Osteoblast (primary cell): Measurements from ENCODE around the gene HEBP1. TPM values are rescaled to one million over a fixed set of nuclear protein-coding genes. Genes with fewer than 3 reads are reported as not detected.
A peak's percentile ranks its signal among the peaks of the same experiment; 100 is the strongest.

Experiments
- DNase-seq: peaks from one replicate; pipeline ENCODE4 v3.0.0; 2011; ENCODE audit warnings: low spot score, mixed read lengths; ENCODE audit not compliant: insufficient read length; ENCODE audit errors: missing footprints
- H2AFZ ChIP-seq: 2 replicates; pipeline ENCODE4 v1.6.0; 2011; ENCODE audit warnings: mild to moderate bottlenecking, low read length
- H3K27ac ChIP-seq: 2 replicates; pipeline ENCODE4 v1.5.1; 2011; ENCODE audit warnings: mild to moderate bottlenecking, low read depth, low read length, moderate library complexity
- H3K27me3 ChIP-seq: 2 replicates; pipeline ENCODE4 v1.6.0; 2012; ENCODE audit warnings: mild to moderate bottlenecking, control low read depth, inconsistent platforms, low read length, moderate library complexity; ENCODE audit not compliant: insufficient read depth
- H3K36me3 ChIP-seq: 2 replicates; pipeline ENCODE4 v1.5.1; 2011; ENCODE audit warnings: mild to moderate bottlenecking, low read length, control low read depth, moderate library complexity; ENCODE audit not compliant: insufficient read depth
- H3K4me1 ChIP-seq: 2 replicates; pipeline ENCODE4 v1.5.1; 2011; ENCODE audit warnings: mild to moderate bottlenecking, low read length, control low read depth, moderate library complexity; ENCODE audit not compliant: insufficient read depth
- H3K4me2 ChIP-seq: 2 replicates; pipeline ENCODE4 v1.6.0; 2011; ENCODE audit warnings: mild to moderate bottlenecking, low read length; ENCODE audit not compliant: insufficient read depth
- H3K4me3 ChIP-seq: fragments of 200-600 bp; sonication (generic); 3 replicates; pipeline ENCODE4 v1.5.1; 2012; ENCODE audit warnings: mild to moderate bottlenecking, low read length, inconsistent platforms; ENCODE audit not compliant: insufficient read depth
- H3K79me2 ChIP-seq: 2 replicates; pipeline ENCODE4 v1.6.0; 2012; ENCODE audit warnings: mild to moderate bottlenecking, low read length, control low read depth, inconsistent platforms; ENCODE audit not compliant: insufficient read depth
- H3K9me3 ChIP-seq: 2 replicates; pipeline ENCODE4 v1.5.1; 2011; ENCODE audit warnings: low read depth, low read length, control low read depth
- H4K20me1 ChIP-seq: 2 replicates; pipeline ENCODE4 v1.6.0; 2012; ENCODE audit warnings: mild to moderate bottlenecking, low read length, control low read depth; ENCODE audit not compliant: insufficient read depth
- CTCF ChIP-seq: IDR thresholded peaks from 2 replicates; pipeline ENCODE4 v1.5.1; 2011; ENCODE audit warnings: mild to moderate bottlenecking, low read depth, low read length, moderate library complexity; ENCODE audit errors: extremely low read depth
- total RNA-seq: library from RNA; depleted of rRNA; stranded (reverse); fragments of >200 nt; gene quantifications from 2 replicates; pipeline ENCODE4 v1.2.3, GENCODE V29; 2012

The HEBP1 gene
- total RNA-seq, 1 donor = 16.6 TPM

- Histone ChIP-seq H3K27me3 (no peaks in the 10 kb centered on the region), H3K79me2 (peaks cover 21% of the 10 kb centered on the region), H3K4me1 (peaks cover 15% of the 10 kb centered on the region), H3K9me3 (no peaks in the 10 kb centered on the region), H4K20me1 (no peaks in the 10 kb centered on the region), H2AFZ (no peak overlapping the region), H3K36me3 (peaks cover 56% of the 10 kb centered on the region), H3K4me2 (no peak overlapping the region), H3K27ac (peak overlapping the region; percentile 60), H3K4me3 (no peak overlapping the region)
- TF ChIP-seq CTCF = no peak
- no peak for DNase-seq
Observed at GRCh38 chr12:12984149-12984548, 15.9 kb downstream of the HEBP1 start.

- Histone ChIP-seq H3K79me2 (peaks cover 25% of the 10 kb centered on the region), H3K4me2 (no peak overlapping the region), H3K4me3 (no peak overlapping the region), H3K9me3 (no peaks in the 10 kb centered on the region), H3K36me3 (peaks cover 54% of the 10 kb centered on the region), H3K27ac (peak overlapping the region; percentile 60), H4K20me1 (no peaks in the 10 kb centered on the region), H3K27me3 (no peaks in the 10 kb centered on the region), H3K4me1 (peaks cover 21% of the 10 kb centered on the region), H2AFZ (no peak overlapping the region)
- DNase-seq = no peak
- TF ChIP-seq CTCF = peak; percentile 77
Observed at GRCh38 chr12:12983420-12984035, 16.5 kb downstream of the HEBP1 start.

- Histone ChIP-seq H3K4me2 (no peak overlapping the region), H2AFZ (no peak overlapping the region), H3K4me1 (peaks cover 21% of the 10 kb centered on the region), H3K27me3 (no peaks in the 10 kb centered on the region), H3K79me2 (peaks cover 33% of the 10 kb centered on the region), H4K20me1 (no peaks in the 10 kb centered on the region), H3K9me3 (no peaks in the 10 kb centered on the region), H3K36me3 (peaks cover 53% of the 10 kb centered on the region), H3K27ac (no peak overlapping the region), H3K4me3 (no peak overlapping the region)
- DNase-seq = no peak
- no peak for TF ChIP-seq CTCF
Observed at GRCh38 chr12:12982331-12982730, 17.7 kb downstream of the HEBP1 start.

- no peaks in the 10 kb centered on the region for H3K9me3 ChIP-seq
- no peak for TF ChIP-seq CTCF
- peaks cover 36% of the 10 kb centered on the region for H3K79me2 ChIP-seq
- H3K27me3 ChIP-seq = no peaks in the 10 kb centered on the region
- peak overlapping the region; percentile 72 for H3K4me2 ChIP-seq
- H4K20me1 ChIP-seq = no peaks in the 10 kb centered on the region
- H3K4me3 ChIP-seq = no peak overlapping the region
- H2AFZ ChIP-seq = peak overlapping the region; percentile 13
- H3K36me3 ChIP-seq = peaks cover 40% of the 10 kb centered on the region
- peak overlapping the region; percentile 98 for H3K27ac ChIP-seq
- peak; percentile 70 for DNase-seq
- H3K4me1 ChIP-seq = peaks cover 42% of the 10 kb centered on the region
Observed at GRCh38 chr12:12979731-12980259, 20.3 kb downstream of the HEBP1 start.
